Astrocyte of the cerebellum (primary cell): ENCODE results near the gene NCAM2.

Experiments used
- DNase-seq: peaks from one replicate; pipeline ENCODE4 v3.0.0-alpha.2; 2011; ENCODE audit warnings: low read depth
- H3K4me3 ChIP-seq: 2 replicates; pipeline ENCODE4 v1.5.1; 2011; ENCODE audit warnings: mild to moderate bottlenecking, low read depth, low read length, moderate library complexity
- CTCF ChIP-seq: IDR thresholded peaks from 2 replicates; pipeline ENCODE4 v1.5.1; 2012; ENCODE audit warnings: low read length, low read depth, moderate library complexity, mild to moderate bottlenecking; ENCODE audit errors: missing control alignments
- in situ Hi-C: cut with HindIII; loops from 2 replicates; pipeline ENCODE4 v1.10.0; 2017; ENCODE audit warnings: low sequenced_read_pairs

NCAM2 gene

GRCh38 chr21:21262048-21262447, 263.8 kb downstream of the NCAM2 start:
- no peak for DNase-seq
- in situ Hi-C loops, result no loop called here
- TF ChIP-seq CTCF, result no peak
- H3K4me3 ChIP-seq, result no peak overlapping the region

- no peak overlapping the region for H3K4me3 ChIP-seq
- no peak for TF ChIP-seq CTCF
- in situ Hi-C loops, result no loop called here
- peak; percentile 64 for DNase-seq
Observed at GRCh38 chr21:21268061-21268471, 269.9 kb downstream of the NCAM2 start.

- TF ChIP-seq CTCF, result no peak
- DNase-seq, result no peak
- in situ Hi-C loops, result no loop called here
- no peak overlapping the region for H3K4me3 ChIP-seq
Observed at GRCh38 chr21:21268885-21269284, 270.7 kb downstream of the NCAM2 start.

- DNase-seq, result no peak
- TF ChIP-seq CTCF, result no peak
- no peak overlapping the region for H3K4me3 ChIP-seq
- in situ Hi-C loops, result no loop called here
Observed at GRCh38 chr21:21279193-21279901, 281.1 kb downstream of the NCAM2 start.

- no peak overlapping the region for H3K4me3 ChIP-seq
- TF ChIP-seq CTCF, result no peak
- in situ Hi-C loops, result no loop called here
- no peak for DNase-seq
Observed at GRCh38 chr21:21283810-21284209, 285.6 kb downstream of the NCAM2 start.

- TF ChIP-seq CTCF, result no peak
- no peak for DNase-seq
- in situ Hi-C loops, result no loop called here
- no peak overlapping the region for H3K4me3 ChIP-seq
Observed at GRCh38 chr21:21286170-21286798, 288.1 kb downstream of the NCAM2 start.
